GM23338 (cell line): ENCODE data around the gene SRP68. TPM values are rescaled to one million over a fixed set of nuclear protein-coding genes. Genes with fewer than 3 reads are reported as not detected.

Source experiments
- ATAC-seq: fragments of 200-7000 bp; cut with Tn5 transposase; 3 replicates; pipeline ENCODE4 v1.9.1; 2020
- DNase-seq: peaks from one replicate; pipeline ENCODE4 v3.0.0-alpha.2; 2015; ENCODE audit warnings: low spot score
- H2AFZ ChIP-seq: fragments of 200-600 bp; sonication (generic); 2 replicates; pipeline ENCODE4 v1.8.0; 2016; ENCODE audit warnings: antibody characterized with exemption, mild to moderate bottlenecking, moderate library complexity
- H3F3A ChIP-seq: fragments of 200-600 bp; sonication (generic); replicated peaks from 2 replicates; pipeline ENCODE4 v1.8.0; 2017; ENCODE audit warnings: antibody characterized with exemption, mixed run types, low read depth
- H3K27ac ChIP-seq: fragments of 200-600 bp; sonication (generic); 2 replicates; pipeline ENCODE4 v1.6.1; 2016; ENCODE audit warnings: low read depth
- H3K27me3 ChIP-seq: fragments of 200-600 bp; sonication (generic); 2 replicates; pipeline ENCODE4 v1.8.0; 2016; ENCODE audit warnings: mild to moderate bottlenecking, mixed run types, moderate library complexity; ENCODE audit not compliant: insufficient read depth
- H3K36me3 ChIP-seq: fragments of 200-600 bp; sonication (generic); 2 replicates; pipeline ENCODE4 v1.8.0; 2016; ENCODE audit warnings: mild to moderate bottlenecking; ENCODE audit not compliant: insufficient read depth
- H3K4me1 ChIP-seq: fragments of 200-600 bp; sonication (generic); 2 replicates; pipeline ENCODE4 v1.8.0; 2016; ENCODE audit warnings: mild to moderate bottlenecking, moderate library complexity; ENCODE audit not compliant: insufficient read depth
- H3K4me2 ChIP-seq: fragments of 200-600 bp; sonication (generic); 2 replicates; pipeline ENCODE4 v1.7.1; 2017; ENCODE audit warnings: mixed run types
- H3K4me3 ChIP-seq: fragments of 200-600 bp; sonication (generic); 2 replicates; pipeline ENCODE4 v1.6.1; 2016; ENCODE audit warnings: mixed run types
- H3K79me2 ChIP-seq: fragments of 200-600 bp; sonication (generic); replicated peaks from 2 replicates; pipeline ENCODE4 v1.8.0; 2017; ENCODE audit warnings: mild to moderate bottlenecking; ENCODE audit not compliant: insufficient read depth
- H3K9me2 ChIP-seq: fragments of 200-600 bp; sonication (generic); 2 replicates; pipeline ENCODE4 v1.8.0; 2017; ENCODE audit not compliant: insufficient read depth
- H4K20me1 ChIP-seq: fragments of 200-600 bp; sonication (generic); replicated peaks from 2 replicates; pipeline ENCODE4 v1.8.0; 2017; ENCODE audit warnings: mild to moderate bottlenecking; ENCODE audit not compliant: insufficient read depth
- H3K27ac Mint-ChIP-seq: 2 replicates; pipeline ENCODE4 v1.8.0; 2020; ENCODE audit warnings: inconsistent platforms, mild to moderate bottlenecking, moderate library complexity, mixed read lengths
- H3K27me3 Mint-ChIP-seq: 3 replicates; pipeline ENCODE4 v1.8.0; 2022; ENCODE audit warnings: low read depth, mild to moderate bottlenecking, moderate library complexity, mixed read lengths, inconsistent platforms; ENCODE audit not compliant: insufficient read depth, poor library complexity
- H3K36me3 Mint-ChIP-seq: 3 replicates; pipeline ENCODE4 v1.8.0; 2021; ENCODE audit warnings: low read depth, mild to moderate bottlenecking, inconsistent platforms, moderate library complexity, mixed read lengths
- H3K4me1 Mint-ChIP-seq: 3 replicates; pipeline ENCODE4 v1.8.0; 2020; ENCODE audit warnings: mild to moderate bottlenecking, inconsistent platforms, mixed read lengths
- H3K4me3 Mint-ChIP-seq: 3 replicates; pipeline ENCODE4 v1.8.0; 2021; ENCODE audit warnings: moderate library complexity, mild to moderate bottlenecking, inconsistent platforms, mixed read lengths
- H3K9me3 Mint-ChIP-seq: 3 replicates; pipeline ENCODE4 v1.8.0; 2020; ENCODE audit warnings: moderate library complexity, mild to moderate bottlenecking, inconsistent platforms, mixed read lengths
- CREB1 ChIP-seq: fragments of 250-450 bp; sonication (Bioruptor Pico); IDR thresholded peaks from 2 replicates; pipeline ENCODE4 v1.5.0; 2020; ENCODE audit warnings: low read depth, mild to moderate bottlenecking, moderate library complexity
- EZH2 ChIP-seq: fragments of 200-600 bp; sonication (generic); IDR thresholded peaks from one replicate; pipeline ENCODE4 v1.8.0; 2017; ENCODE audit warnings: antibody characterized with exemption, mild to moderate bottlenecking, low read depth; ENCODE audit not compliant: unreplicated experiment
- EZH2phosphoT487 ChIP-seq: fragments of 200-600 bp; sonication (generic); IDR thresholded peaks from one replicate; pipeline ENCODE4 v1.8.1; 2018; ENCODE audit warnings: antibody characterized with exemption; ENCODE audit not compliant: unreplicated experiment
- JUNB ChIP-seq: IDR thresholded peaks from one replicate; pipeline ENCODE4 v1.6.1; 2016; ENCODE audit warnings: antibody characterized with exemption; ENCODE audit not compliant: unreplicated experiment
- NANOG ChIP-seq: IDR thresholded peaks from 2 replicates; pipeline ENCODE4 v1.6.1; 2016; ENCODE audit warnings: antibody characterized with exemption, borderline replicate concordance
- POLR2AphosphoS5 ChIP-seq: IDR thresholded peaks from 2 replicates; pipeline ENCODE4 v1.6.1; 2016; ENCODE audit warnings: antibody characterized with exemption, low read depth
- STAT1 ChIP-seq: IDR thresholded peaks from one replicate; pipeline ENCODE4 v1.6.1; 2016; ENCODE audit warnings: antibody characterized with exemption; ENCODE audit not compliant: unreplicated experiment
- ZNF114 ChIP-seq: fragments of 250-450 bp; sonication (Bioruptor Pico); IDR thresholded peaks from 2 replicates; pipeline ENCODE4 v1.5.0; 2020; ENCODE audit warnings: mild to moderate bottlenecking, moderate library complexity
- ZNF331 ChIP-seq: fragments of 250-450 bp; sonication (Bioruptor Pico); IDR thresholded peaks from 2 replicates; pipeline ENCODE4 v1.5.0; 2020; ENCODE audit warnings: low read depth, mild to moderate bottlenecking, moderate library complexity
- polyA plus RNA-seq: library from polyadenylated mRNA; unstranded; fragments of >200 nt; fragmentation: Nextera tagmentation; extraction: Ambion mirVana; gene quantifications from 2 replicates; pipeline ENCODE4 v1.2.1, GENCODE V29; 2016
- total RNA-seq: library from RNA; depleted of rRNA; stranded (reverse); fragments of >200 nt; shearing (Covaris generic); gene quantifications from 2 replicates; pipeline ENCODE4 v1.2.3, GENCODE V29; 2014
- TF ChIP-seq, protein P1 (sequence below): fragments of 250-450 bp; sonication (Bioruptor Pico); IDR thresholded peaks from 2 replicates; pipeline ENCODE4 v1.5.0; 2020; ENCODE audit warnings: mild to moderate bottlenecking, moderate library complexity
- TF ChIP-seq, protein P2 (sequence below), 2 experiments: fragments of 200-600 bp in 1 of 2; sonication (generic) in 1 of 2; conservative IDR thresholded peaks; 2 replicates each; pipeline versions ENCODE4 v1.5.1 to v1.6.1; 2016 to 2017; ENCODE audit warnings: antibody characterized with exemption in 2 of 2, low read depth in 2 of 2, mild to moderate bottlenecking in 2 of 2, moderate library complexity in 1 of 2
- TF ChIP-seq, protein P3 (sequence below): IDR thresholded peaks from 2 replicates; pipeline ENCODE4 v1.6.1; 2016; ENCODE audit warnings: antibody characterized with exemption
- TF ChIP-seq, protein P4 (sequence below): IDR thresholded peaks from one replicate; pipeline ENCODE4 v1.6.1; 2018; ENCODE audit warnings: antibody characterized with exemption; ENCODE audit not compliant: unreplicated experiment

Gene SRP68
- total and polyA plus RNA-seq, 2 experiments from 2014 or later: 30.7 to 62.8 TPM

DNA sequence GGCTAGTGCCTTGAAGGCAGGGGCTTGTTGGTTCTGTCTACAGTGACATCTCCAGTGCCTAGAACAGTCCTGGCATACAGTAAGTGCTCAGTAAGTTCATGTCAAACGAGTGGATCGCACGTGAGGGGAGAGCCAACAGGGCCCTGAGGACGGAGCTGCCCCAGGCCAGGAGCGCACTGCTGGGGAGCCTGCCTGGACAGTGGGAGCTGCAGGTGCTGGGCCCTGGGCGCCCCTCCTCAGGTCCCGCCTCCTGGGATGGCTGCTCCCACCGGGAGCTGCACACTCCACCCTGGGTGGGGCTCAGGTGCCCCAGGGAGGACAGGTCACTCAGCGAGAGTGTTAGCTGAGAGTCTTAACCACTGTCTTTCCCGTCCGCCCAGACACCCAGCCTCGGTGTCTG is 47.0 kb downstream of the SRP68 start:
- Histone ChIP-seq H3K27ac (no peak overlapping the region), H2AFZ (no peak overlapping the region), H3F3A (peaks cover 7% of the 10 kb centered on the region), H4K20me1 (no peaks in the 10 kb centered on the region), H3K9me2 (no peaks in the 10 kb centered on the region), H3K4me2 (no peak overlapping the region), H3K36me3 (no peaks in the 10 kb centered on the region), H3K4me3 (no peak overlapping the region), H3K79me2 (no peaks in the 10 kb centered on the region), H3K27me3 (no peaks in the 10 kb centered on the region), H3K4me1 (peaks cover 13% of the 10 kb centered on the region)
- Mint-ChIP-seq H3K36me3 (no peaks in the 10 kb centered on the region), H3K4me1 (peaks cover 18% of the 10 kb centered on the region), H3K27me3 (peaks cover 11% of the 10 kb centered on the region), H3K9me3 (no peaks in the 10 kb centered on the region), H3K4me3 (no peak overlapping the region), H3K27ac (no peak overlapping the region)
- TF ChIP-seq, protein P1, sequence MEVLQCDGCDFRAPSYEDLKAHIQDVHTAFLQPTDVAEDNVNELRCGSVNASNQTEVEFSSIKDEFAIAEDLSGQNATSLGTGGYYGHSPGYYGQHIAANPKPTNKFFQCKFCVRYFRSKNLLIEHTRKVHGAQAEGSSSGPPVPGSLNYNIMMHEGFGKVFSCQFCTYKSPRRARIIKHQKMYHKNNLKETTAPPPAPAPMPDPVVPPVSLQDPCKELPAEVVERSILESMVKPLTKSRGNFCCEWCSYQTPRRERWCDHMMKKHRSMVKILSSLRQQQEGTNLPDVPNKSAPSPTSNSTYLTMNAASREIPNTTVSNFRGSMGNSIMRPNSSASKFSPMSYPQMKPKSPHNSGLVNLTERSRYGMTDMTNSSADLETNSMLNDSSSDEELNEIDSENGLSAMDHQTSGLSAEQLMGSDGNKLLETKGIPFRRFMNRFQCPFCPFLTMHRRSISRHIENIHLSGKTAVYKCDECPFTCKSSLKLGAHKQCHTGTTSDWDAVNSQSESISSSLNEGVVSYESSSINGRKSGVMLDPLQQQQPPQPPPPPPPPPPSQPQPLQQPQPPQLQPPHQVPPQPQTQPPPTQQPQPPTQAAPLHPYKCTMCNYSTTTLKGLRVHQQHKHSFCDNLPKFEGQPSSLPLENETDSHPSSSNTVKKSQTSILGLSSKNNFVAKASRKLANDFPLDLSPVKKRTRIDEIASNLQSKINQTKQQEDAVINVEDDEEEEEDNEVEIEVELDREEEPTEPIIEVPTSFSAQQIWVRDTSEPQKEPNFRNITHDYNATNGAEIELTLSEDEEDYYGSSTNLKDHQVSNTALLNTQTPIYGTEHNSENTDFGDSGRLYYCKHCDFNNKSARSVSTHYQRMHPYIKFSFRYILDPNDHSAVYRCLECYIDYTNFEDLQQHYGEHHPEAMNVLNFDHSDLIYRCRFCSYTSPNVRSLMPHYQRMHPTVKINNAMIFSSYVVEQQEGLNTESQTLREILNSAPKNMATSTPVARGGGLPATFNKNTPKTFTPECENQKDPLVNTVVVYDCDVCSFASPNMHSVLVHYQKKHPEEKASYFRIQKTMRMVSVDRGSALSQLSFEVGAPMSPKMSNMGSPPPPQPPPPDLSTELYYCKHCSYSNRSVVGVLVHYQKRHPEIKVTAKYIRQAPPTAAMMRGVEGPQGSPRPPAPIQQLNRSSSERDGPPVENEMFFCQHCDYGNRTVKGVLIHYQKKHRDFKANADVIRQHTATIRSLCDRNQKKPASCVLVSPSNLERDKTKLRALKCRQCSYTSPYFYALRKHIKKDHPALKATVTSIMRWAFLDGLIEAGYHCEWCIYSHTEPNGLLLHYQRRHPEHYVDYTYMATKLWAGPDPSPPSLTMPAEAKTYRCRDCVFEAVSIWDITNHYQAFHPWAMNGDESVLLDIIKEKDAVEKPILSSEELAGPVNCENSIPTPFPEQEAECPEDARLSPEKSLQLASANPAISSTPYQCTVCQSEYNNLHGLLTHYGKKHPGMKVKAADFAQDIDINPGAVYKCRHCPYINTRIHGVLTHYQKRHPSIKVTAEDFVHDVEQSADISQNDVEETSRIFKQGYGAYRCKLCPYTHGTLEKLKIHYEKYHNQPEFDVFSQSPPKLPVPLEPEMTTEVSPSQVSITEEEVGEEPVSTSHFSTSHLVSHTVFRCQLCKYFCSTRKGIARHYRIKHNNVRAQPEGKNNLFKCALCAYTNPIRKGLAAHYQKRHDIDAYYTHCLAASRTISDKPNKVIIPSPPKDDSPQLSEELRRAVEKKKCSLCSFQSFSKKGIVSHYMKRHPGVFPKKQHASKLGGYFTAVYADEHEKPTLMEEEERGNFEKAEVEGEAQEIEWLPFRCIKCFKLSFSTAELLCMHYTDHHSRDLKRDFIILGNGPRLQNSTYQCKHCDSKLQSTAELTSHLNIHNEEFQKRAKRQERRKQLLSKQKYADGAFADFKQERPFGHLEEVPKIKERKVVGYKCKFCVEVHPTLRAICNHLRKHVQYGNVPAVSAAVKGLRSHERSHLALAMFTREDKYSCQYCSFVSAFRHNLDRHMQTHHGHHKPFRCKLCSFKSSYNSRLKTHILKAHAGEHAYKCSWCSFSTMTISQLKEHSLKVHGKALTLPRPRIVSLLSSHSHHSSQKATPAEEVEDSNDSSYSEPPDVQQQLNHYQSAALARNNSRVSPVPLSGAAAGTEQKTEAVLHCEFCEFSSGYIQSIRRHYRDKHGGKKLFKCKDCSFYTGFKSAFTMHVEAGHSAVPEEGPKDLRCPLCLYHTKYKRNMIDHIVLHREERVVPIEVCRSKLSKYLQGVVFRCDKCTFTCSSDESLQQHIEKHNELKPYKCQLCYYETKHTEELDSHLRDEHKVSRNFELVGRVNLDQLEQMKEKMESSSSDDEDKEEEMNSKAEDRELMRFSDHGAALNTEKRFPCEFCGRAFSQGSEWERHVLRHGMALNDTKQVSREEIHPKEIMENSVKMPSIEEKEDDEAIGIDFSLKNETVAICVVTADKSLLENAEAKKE: no peak
- TF ChIP-seq, protein P2, sequence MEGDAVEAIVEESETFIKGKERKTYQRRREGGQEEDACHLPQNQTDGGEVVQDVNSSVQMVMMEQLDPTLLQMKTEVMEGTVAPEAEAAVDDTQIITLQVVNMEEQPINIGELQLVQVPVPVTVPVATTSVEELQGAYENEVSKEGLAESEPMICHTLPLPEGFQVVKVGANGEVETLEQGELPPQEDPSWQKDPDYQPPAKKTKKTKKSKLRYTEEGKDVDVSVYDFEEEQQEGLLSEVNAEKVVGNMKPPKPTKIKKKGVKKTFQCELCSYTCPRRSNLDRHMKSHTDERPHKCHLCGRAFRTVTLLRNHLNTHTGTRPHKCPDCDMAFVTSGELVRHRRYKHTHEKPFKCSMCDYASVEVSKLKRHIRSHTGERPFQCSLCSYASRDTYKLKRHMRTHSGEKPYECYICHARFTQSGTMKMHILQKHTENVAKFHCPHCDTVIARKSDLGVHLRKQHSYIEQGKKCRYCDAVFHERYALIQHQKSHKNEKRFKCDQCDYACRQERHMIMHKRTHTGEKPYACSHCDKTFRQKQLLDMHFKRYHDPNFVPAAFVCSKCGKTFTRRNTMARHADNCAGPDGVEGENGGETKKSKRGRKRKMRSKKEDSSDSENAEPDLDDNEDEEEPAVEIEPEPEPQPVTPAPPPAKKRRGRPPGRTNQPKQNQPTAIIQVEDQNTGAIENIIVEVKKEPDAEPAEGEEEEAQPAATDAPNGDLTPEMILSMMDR (conservative IDR thresholded peaks at IDR 0.05; ENCODE audit: low read depth in 2 of 2): no peak
- TF ChIP-seq STAT1: no peak
- TF ChIP-seq ZNF114 (CRISPR knock-in tag): no peak
- TF ChIP-seq NANOG: no peak
- TF ChIP-seq JUNB: no peak
- TF ChIP-seq CREB1 (CRISPR knock-in tag): no peak
- TF ChIP-seq, protein P3, sequence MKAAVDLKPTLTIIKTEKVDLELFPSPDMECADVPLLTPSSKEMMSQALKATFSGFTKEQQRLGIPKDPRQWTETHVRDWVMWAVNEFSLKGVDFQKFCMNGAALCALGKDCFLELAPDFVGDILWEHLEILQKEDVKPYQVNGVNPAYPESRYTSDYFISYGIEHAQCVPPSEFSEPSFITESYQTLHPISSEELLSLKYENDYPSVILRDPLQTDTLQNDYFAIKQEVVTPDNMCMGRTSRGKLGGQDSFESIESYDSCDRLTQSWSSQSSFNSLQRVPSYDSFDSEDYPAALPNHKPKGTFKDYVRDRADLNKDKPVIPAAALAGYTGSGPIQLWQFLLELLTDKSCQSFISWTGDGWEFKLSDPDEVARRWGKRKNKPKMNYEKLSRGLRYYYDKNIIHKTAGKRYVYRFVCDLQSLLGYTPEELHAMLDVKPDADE: no peak
- TF ChIP-seq, protein P4, sequence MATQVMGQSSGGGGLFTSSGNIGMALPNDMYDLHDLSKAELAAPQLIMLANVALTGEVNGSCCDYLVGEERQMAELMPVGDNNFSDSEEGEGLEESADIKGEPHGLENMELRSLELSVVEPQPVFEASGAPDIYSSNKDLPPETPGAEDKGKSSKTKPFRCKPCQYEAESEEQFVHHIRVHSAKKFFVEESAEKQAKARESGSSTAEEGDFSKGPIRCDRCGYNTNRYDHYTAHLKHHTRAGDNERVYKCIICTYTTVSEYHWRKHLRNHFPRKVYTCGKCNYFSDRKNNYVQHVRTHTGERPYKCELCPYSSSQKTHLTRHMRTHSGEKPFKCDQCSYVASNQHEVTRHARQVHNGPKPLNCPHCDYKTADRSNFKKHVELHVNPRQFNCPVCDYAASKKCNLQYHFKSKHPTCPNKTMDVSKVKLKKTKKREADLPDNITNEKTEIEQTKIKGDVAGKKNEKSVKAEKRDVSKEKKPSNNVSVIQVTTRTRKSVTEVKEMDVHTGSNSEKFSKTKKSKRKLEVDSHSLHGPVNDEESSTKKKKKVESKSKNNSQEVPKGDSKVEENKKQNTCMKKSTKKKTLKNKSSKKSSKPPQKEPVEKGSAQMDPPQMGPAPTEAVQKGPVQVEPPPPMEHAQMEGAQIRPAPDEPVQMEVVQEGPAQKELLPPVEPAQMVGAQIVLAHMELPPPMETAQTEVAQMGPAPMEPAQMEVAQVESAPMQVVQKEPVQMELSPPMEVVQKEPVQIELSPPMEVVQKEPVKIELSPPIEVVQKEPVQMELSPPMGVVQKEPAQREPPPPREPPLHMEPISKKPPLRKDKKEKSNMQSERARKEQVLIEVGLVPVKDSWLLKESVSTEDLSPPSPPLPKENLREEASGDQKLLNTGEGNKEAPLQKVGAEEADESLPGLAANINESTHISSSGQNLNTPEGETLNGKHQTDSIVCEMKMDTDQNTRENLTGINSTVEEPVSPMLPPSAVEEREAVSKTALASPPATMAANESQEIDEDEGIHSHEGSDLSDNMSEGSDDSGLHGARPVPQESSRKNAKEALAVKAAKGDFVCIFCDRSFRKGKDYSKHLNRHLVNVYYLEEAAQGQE: no peak
- no peak for TF ChIP-seq EZH2phosphoT487
- TF ChIP-seq ZNF331: no peak
- TF ChIP-seq POLR2AphosphoS5: no peak
- no peak for TF ChIP-seq EZH2
- DNase-seq (no peak), ATAC-seq (no peak)
